MM.1S (cell line): ENCODE results near the gene CDK6.

Experiments
- CTCF ChIP-seq: fragments of 300-600 bp; sonication (generic); IDR thresholded peaks from 2 replicates; pipeline ENCODE4 v1.5.1; 2016; ENCODE audit warnings: antibody characterized with exemption, low read length, mixed read lengths
- EZH2 ChIP-seq: fragments of 300-600 bp; sonication (generic); optimal IDR thresholded peaks from 2 replicates; pipeline ENCODE3; 2017; ENCODE audit warnings: low read depth, mild to moderate bottlenecking, antibody characterized with exemption, low read length, mixed read lengths
- EZH2phosphoT487 ChIP-seq: fragments of 300-600 bp; sonication (generic); IDR thresholded peaks from 2 replicates; pipeline ENCODE4 v1.6.1; 2018; ENCODE audit warnings: antibody characterized with exemption, low read length

- TF ChIP-seq CTCF = no peak
- TF ChIP-seq EZH2phosphoT487 = no peak
- TF ChIP-seq EZH2 = no peak
Measured at GRCh38 chr7:92714280-92714679, 122.1 kb downstream of the CDK6 start.
